HUES6 (cell line): ENCODE measurements around the gene NCAN.

Experiments
- H3K27ac ChIP-seq: 2 replicates; pipeline ENCODE4 v1.7.0; 2013; ENCODE audit warnings: low read depth, mild to moderate bottlenecking, low read length, inconsistent platforms
- H3K27me3 ChIP-seq: 2 replicates; pipeline ENCODE4 v1.6.1; 2013; ENCODE audit warnings: low read length; ENCODE audit not compliant: control insufficient read depth, insufficient read depth
- H3K36me3 ChIP-seq: 2 replicates; pipeline ENCODE4 v1.6.1; 2013; ENCODE audit warnings: low read length; ENCODE audit not compliant: control insufficient read depth, insufficient read depth
- H3K4me1 ChIP-seq: 2 replicates; pipeline ENCODE4 v1.6.1; 2013; ENCODE audit warnings: low read length; ENCODE audit not compliant: control insufficient read depth, insufficient read depth
- H3K4me3 ChIP-seq: 2 replicates; pipeline ENCODE4 v1.5.1; 2013; ENCODE audit warnings: low read depth, low read length
- H3K9ac ChIP-seq: one replicate; pipeline ENCODE4 v1.6.1; 2013; ENCODE audit warnings: mild to moderate bottlenecking, low read length
- H3K9me3 ChIP-seq: 2 replicates; pipeline ENCODE4 v1.6.1; 2013; ENCODE audit warnings: low read depth, low read length; ENCODE audit not compliant: control insufficient read depth, insufficient read depth

NCAN gene

DNA sequence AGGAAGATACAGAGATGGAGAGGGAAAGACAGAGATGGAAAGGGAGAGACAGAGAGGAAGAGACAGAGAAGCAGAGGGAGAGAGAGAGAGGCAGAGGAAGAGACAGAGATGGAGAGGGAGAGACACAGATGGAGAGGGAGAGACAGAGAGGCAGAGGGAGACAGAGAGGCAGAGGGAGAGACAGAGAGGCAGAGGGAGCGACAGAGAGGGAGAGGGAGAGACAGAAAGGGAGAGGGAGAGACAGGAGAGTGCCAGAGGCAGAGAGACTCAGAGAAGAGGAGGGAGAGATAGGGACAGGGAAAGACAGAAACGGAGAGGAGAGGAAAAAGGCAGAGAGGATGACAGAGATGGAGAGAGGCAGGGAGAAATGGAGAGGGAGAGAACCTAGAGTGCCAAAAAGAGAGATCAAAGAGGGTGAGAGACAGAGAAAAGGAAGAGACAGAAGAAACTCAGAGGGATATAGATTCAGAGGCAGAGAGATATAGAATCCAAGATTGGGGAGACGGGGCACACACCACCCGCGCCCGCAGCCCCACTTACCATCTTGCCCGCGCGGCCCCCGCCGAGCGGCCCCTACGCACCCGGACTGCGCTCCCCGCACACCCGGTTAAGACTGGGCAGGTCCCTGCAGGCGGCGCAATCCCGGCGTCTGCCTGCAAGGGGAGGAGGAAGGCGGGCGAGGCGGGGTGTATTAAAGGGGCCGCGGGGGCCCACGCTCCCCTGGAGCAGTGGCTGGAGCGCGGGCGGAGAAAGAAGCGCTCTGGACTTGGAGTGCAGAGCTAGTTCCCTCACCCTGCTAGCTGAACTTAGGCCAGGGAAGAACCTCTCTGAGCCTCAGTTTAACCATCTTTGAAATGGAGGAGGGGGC, 50.7 kb downstream of the NCAN start:
- peak overlapping the region; percentile 59 for H3K4me3 ChIP-seq
- no peak overlapping the region for H3K27ac ChIP-seq

DNA sequence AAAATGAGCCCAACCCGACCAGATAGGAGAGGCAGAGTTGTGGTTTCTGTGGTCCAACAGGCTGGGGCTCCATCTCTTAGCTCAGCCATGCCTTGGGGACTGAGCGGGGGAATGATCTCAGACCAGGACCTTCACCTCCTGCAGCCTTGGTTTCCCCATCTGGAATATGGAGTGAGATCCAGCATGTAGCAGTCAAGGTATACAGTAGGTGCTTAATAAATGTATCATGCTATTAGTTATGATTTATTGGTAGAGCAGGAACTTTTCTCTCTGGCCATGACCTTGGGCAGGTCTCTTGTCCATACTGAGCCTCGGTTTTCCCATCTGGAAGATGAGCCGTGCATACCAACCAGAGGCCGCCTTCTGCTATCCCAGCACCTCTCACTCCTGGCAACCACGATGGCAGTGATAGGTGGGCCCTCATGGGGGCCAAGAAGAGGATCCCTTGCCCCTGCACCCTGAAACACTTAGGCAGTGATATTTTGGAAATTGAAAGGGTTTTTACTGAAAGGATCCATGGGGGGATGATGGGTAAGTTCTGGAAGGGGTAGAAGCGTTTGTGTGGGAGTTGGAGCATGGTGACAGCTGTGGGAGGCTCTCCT, 52.2 kb downstream of the NCAN start:
- H3K4me3 ChIP-seq = no peak overlapping the region
- peaks cover 36% of the 10 kb centered on the region for H3K27me3 ChIP-seq
- no peaks in the 10 kb centered on the region for H3K36me3 ChIP-seq
- H3K27ac ChIP-seq = no peak overlapping the region
- no peaks in the 10 kb centered on the region; the same call in 1 of the 2 replicates for H3K9me3 ChIP-seq
- no peak overlapping the region for H3K9ac ChIP-seq
- H3K4me1 ChIP-seq = 0 out of 2 replicates have a peak, but pooled peaks cover 2% of the 10 kb centered on the region

More for the DNA sequence above, 50.7 kb downstream of the NCAN start:
- H3K9ac ChIP-seq = peak overlapping the region; percentile 2
- 0 out of 2 replicates have a peak, but pooled peaks cover 2% of the 10 kb centered on the region for H3K4me1 ChIP-seq
- peaks cover 35% of the 10 kb centered on the region for H3K27me3 ChIP-seq
- no peaks in the 10 kb centered on the region for H3K36me3 ChIP-seq
- no peaks in the 10 kb centered on the region; the same call in 1 of the 2 replicates for H3K9me3 ChIP-seq

DNA sequence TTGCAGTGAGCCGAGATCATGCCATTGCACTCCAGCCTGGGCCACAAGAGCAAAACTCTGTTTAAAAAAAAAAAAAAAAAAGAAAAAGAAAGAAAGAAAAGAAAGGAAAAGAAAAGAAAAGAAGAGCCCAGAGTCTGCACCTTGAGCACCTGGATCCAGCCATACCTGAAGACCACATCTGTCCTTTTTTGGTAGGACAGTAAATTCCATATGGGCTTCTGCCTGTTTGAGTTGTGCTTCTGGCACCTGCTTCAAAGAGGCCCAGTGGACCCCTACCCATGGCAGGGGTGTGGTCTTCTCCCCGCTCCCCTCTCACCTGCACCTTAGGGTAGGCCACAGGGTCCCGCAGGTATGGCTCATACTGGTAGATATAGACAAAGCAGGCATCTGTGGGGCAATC, 55.5 kb downstream of the NCAN start:
- Histone ChIP-seq H3K36me3 (no peaks in the 10 kb centered on the region), H3K27me3 (peaks cover 32% of the 10 kb centered on the region), H3K4me1 (peaks cover 3% of the 10 kb centered on the region; the same call in 1 of the 2 replicates), H3K9me3 (no peaks in the 10 kb centered on the region), H3K9ac (no peak overlapping the region), H3K4me3 (no peak overlapping the region), H3K27ac (no peak overlapping the region)

DNA sequence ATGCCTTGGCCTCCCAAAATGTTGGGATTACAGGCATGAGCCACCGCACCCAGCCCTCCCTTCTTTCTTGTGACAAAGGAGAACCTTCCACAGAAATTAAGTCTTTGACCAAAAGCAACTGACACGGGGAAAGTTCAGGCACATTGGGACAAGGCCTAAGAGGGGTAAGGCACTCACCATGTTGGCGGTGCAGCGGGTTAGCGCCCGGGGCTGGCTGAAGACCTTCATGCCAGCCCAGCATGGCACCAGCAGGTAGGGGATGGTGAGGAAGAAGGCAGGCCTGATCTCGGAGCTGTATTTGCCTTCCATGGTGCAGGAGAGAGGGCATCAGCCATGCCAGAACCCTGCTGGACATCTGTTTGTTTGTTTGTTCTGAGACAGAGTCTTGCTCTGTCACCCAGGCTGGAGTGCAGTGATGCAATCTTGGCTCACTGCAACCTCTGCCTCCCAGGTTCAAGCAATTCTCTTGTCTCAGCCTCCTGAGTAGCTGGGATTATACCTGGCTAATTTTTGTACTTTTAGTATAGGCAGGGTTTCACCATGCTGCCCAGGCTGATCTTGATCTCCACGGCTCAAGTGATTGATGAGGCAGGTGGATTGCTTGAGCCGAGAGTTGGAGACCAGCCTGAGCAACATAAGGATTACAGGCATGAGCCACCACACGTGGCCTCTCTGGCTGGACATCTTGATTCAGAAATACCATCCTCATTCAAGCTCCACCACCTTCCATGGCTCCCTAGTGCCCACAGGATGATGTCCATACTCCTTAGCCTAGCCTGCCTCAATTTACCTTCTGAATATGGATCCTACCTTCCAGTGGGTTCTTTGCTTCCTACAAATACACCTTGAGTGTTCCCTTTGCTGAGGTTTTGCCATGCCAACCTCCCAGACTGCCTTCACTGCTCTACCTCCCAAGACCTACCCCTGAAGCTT, 57.0 kb downstream of the NCAN start:
- H3K27me3 ChIP-seq = peaks cover 22% of the 10 kb centered on the region
- no peaks in the 10 kb centered on the region for H3K9me3 ChIP-seq
- peaks cover 4% of the 10 kb centered on the region; the same call in 1 of the 2 replicates for H3K4me1 ChIP-seq
- no peak overlapping the region for H3K9ac ChIP-seq
- no peak overlapping the region for H3K27ac ChIP-seq
- H3K4me3 ChIP-seq = no peak overlapping the region
- H3K36me3 ChIP-seq = no peaks in the 10 kb centered on the region

DNA sequence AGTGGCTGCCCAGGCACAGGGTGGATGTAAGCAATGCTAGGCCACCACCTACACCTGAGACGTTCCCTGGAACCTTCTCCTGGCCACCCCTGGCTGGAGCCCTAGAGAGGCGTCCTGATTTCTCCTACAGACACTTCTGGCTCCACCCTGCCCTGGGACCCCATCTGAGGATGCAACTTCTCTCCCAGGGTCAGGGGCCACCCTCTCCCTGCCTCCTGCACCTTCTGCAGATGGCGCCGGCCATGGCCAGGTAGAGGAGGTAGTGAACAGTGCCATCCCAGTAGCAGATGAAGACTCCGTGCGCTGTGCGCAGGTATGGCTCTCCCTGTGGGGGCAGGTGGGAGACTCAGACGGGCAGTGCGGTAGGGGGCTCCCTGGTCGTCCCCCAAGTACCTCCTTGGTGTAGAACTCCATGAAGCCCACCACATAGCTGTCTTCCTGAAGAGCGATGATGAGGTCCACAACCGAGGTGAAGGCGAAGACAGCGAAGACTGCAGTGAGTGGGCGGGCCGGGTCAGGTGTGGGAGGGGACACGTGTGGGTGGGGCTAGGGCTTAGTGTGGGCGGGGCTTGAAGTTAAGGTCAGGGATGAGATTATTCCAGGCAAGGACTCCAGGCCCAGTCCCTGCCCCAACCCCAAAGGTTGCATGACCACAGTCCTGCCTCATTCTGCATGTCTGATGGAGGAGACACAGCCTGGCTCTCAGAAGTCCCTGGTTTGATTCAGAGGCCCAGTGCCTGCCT, 58.4 kb downstream of the NCAN start:
- Histone ChIP-seq H3K27ac (no peak overlapping the region), H3K27me3 (peaks cover 14% of the 10 kb centered on the region; the same call in 1 of the 2 replicates), H3K4me3 (no peak overlapping the region), H3K4me1 (peaks cover 4% of the 10 kb centered on the region; the same call in 1 of the 2 replicates), H3K9ac (no peak overlapping the region), H3K36me3 (0 out of 2 replicates have a peak, but pooled peaks cover under 1% of the 10 kb centered on the region), H3K9me3 (no peaks in the 10 kb centered on the region)

DNA sequence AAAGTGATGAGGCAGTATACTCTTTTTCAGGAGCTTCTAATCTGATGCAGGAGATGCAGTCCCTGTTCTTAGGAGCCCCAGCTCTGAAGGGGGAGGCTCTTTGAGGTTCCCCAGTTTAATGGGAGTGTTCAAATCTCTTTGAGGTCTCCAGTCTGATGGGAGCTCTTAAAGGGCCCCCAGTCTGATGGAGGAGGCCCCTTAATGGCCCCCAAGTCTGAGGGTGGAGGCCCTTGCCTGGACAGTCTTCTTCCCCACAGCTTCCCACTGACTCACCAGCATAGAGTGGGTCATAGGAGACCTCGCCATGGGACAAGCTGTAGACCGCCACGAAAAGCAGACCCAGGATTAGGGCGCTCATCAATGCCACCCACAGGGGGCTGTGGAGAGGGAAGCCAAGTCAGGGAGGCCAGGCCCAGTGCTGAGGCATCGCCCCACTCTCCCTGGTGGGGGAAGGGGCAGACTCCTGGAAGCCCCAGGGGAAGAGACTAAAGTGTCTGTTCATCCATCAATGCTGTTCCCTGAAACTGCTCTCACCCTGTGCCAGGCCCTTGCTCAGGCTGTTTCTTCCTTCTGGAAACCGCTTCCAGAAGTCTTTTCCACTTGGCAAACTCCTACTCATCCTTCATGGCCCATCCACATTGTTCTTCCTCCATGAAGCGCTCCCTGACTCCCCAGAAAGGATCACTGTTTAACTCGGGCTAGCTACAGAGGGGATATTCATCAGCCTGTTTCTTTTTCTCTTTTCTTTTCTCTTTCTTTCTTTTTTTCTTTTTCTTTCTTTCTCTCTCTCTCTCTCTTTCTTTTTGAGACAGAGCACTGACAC, 59.2 kb downstream of the NCAN start:
- Histone ChIP-seq H3K36me3 (peaks cover 9% of the 10 kb centered on the region; the same call in 1 of the 2 replicates), H3K4me3 (no peak overlapping the region)

DNA sequence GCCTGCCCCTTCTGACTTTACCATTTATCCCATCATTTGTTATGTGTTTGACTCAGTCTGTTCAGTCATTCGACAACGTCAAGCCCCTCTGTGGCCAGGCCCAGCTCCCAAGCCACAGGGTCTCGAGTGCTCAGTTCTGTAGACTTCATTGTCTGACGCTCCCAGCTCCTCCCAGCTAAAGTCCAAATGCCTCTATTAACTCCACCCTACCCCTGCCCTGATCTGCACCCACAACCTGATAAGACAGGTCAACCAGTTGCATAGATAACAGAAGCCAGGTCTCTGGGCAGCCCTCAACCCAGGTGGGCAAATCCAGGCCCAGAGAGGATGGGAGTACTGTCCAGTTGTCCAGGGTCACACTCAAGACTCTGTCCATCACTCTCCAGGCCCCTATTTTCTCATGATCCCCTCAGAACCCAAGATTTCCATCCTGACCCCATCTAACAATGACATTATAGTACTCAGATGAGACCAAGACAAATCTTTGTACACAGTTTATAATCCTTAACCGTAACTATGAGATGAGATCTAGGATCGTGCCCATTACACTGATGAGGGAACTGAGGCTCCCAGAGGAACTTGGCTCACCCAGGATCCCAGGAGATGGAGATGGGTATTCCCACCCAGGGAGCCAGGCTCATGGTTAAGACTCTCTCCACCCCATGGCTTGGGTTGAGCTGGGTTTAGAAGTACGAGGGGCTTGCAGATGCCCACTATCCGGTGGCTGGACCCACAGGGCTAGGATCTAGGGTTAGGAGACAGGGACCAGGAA, 60.3 kb downstream of the NCAN start:
- Histone ChIP-seq H3K4me1 (peaks cover 4% of the 10 kb centered on the region; the same call in 1 of the 2 replicates), H3K9me3 (no peaks in the 10 kb centered on the region), H3K4me3 (peak overlapping the region; percentile 68), H3K36me3 (peaks cover 18% of the 10 kb centered on the region), H3K27ac (no peak overlapping the region), H3K27me3 (peaks cover 14% of the 10 kb centered on the region; the same call in 1 of the 2 replicates), H3K9ac (no peak overlapping the region)

More for the DNA sequence above, 59.2 kb downstream of the NCAN start:
- peaks cover 4% of the 10 kb centered on the region; the same call in 1 of the 2 replicates for H3K4me1 ChIP-seq
- H3K9ac ChIP-seq = no peak overlapping the region
- no peaks in the 10 kb centered on the region for H3K9me3 ChIP-seq
- H3K27ac ChIP-seq = no peak overlapping the region
- H3K27me3 ChIP-seq = peaks cover 14% of the 10 kb centered on the region; the same call in 1 of the 2 replicates

DNA sequence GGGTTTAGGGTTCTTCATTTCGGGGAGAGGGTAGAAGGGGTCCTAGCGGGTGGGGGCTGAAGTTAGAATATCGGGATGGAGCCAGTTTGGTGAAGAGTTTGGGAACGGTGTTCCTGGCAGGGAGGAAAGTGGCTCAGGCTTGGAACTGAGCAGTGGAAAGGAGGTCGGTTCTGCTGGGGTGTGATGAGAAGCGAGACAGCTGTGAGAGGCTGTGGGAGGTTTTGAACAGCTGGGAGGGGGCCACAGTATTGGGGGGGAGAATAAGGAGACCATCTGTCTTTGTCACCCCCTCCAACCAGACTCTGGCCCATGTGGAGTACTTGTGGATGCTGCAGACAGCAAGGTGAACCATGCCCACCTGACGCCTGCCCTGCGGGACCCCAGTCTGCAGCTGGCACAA, 62.4 kb downstream of the NCAN start:
- Histone ChIP-seq H3K36me3 (peaks cover 38% of the 10 kb centered on the region), H3K9ac (no peak overlapping the region), H3K4me3 (no peak overlapping the region), H3K4me1 (peaks cover 4% of the 10 kb centered on the region; the same call in 1 of the 2 replicates), H3K9me3 (no peaks in the 10 kb centered on the region), H3K27me3 (peaks cover 11% of the 10 kb centered on the region; the same call in 1 of the 2 replicates), H3K27ac (no peak overlapping the region)
